Liver (tissue), 9 donors: ENCODE data around the gene RNF141. TPM values are rescaled to one million over a fixed set of nuclear protein-coding genes. Genes with fewer than 3 reads are reported as not detected.

Source experiments
- DNase-seq: peaks from one replicate; pipeline ENCODE4 v3.0.0-alpha.2; 2017; ENCODE audit warnings: low spot score
- H3K27ac ChIP-seq, 2 donors: one replicate each; pipeline ENCODE4 v1.7.0; 2013; ENCODE audit warnings: inconsistent platforms in 2 of 2, low read length in 2 of 2, control low read depth in 1 of 2, low read depth in 1 of 2, mild to moderate bottlenecking in 1 of 2
- H3K27me3 ChIP-seq, 4 donors: one replicate each; pipeline versions ENCODE4 v1.6.1 to v1.7.0; 2013; ENCODE audit warnings: low read length in 3 of 4, inconsistent platforms in 1 of 4, mild to moderate bottlenecking in 1 of 4, moderate library complexity in 1 of 4; ENCODE audit not compliant: control insufficient read depth in 4 of 4, insufficient read depth in 4 of 4
- H3K36me3 ChIP-seq, 4 donors: one replicate each; pipeline versions ENCODE4 v1.6.1 to v1.7.0; 2013; ENCODE audit warnings: low read length in 3 of 4, mild to moderate bottlenecking in 3 of 4, low read depth in 1 of 4, moderate library complexity in 1 of 4; ENCODE audit not compliant: control insufficient read depth in 4 of 4, insufficient read depth in 3 of 4
- H3K4me1 ChIP-seq, 4 donors: one replicate each; pipeline versions ENCODE4 v1.6.1 to v1.7.0; 2013; ENCODE audit warnings: low read length in 3 of 4, mild to moderate bottlenecking in 3 of 4, moderate library complexity in 1 of 4; ENCODE audit not compliant: control insufficient read depth in 4 of 4, insufficient read depth in 4 of 4
- H3K4me3 ChIP-seq, 3 donors: one replicate each; pipeline versions ENCODE4 v1.6.1 to v1.7.0; 2013; ENCODE audit warnings: low read length in 3 of 3, control low read depth in 1 of 3, low read depth in 1 of 3, mild to moderate bottlenecking in 1 of 3
- H3K9ac ChIP-seq, 2 donors: one replicate each; pipeline ENCODE4 v1.7.0; 2013; ENCODE audit warnings: low read length in 2 of 2, mild to moderate bottlenecking in 2 of 2, moderate library complexity in 2 of 2, control low read depth in 1 of 2, low read depth in 1 of 2
- H3K9me3 ChIP-seq, 4 donors: one replicate each; pipeline versions ENCODE4 v1.6.1 to v1.7.0; 2013; ENCODE audit warnings: low read length in 3 of 4; ENCODE audit not compliant: control insufficient read depth in 4 of 4
- ATF3 ChIP-seq: IDR thresholded peaks from 2 replicates; pipeline ENCODE4 v1.6.1; 2016; ENCODE audit warnings: antibody characterized with exemption
- CTCF ChIP-seq: fragments of 150-350 bp; IDR thresholded peaks from 2 replicates; pipeline ENCODE4 v1.5.1; 2017; ENCODE audit warnings: improper control_type of control experiment, low read depth, low read length; ENCODE audit not compliant: missing input control
- EGR1 ChIP-seq, 2 donors: IDR thresholded peaks; 2 replicates each; pipeline ENCODE4 v1.6.1; 2016 to 2018; ENCODE audit warnings: antibody characterized with exemption in 2 of 2, low read depth in 2 of 2
- FOXA1 ChIP-seq: IDR thresholded peaks from 2 replicates; pipeline ENCODE4 v1.6.1; 2016; ENCODE audit warnings: antibody characterized with exemption
- FOXA2 ChIP-seq: IDR thresholded peaks from 2 replicates; pipeline ENCODE4 v1.6.1; 2016; ENCODE audit warnings: antibody characterized with exemption
- GABPA ChIP-seq, 2 donors: IDR thresholded peaks in 1 of 2; conservative IDR thresholded peaks in 1 of 2; 2 replicates each; pipeline ENCODE4 v1.6.1; 2016; ENCODE audit warnings: antibody characterized with exemption in 2 of 2, mild to moderate bottlenecking in 1 of 2, moderate library complexity in 1 of 2
- HNF4A ChIP-seq, 2 donors: conservative IDR thresholded peaks; 2 replicates each; pipeline ENCODE4 v1.6.1; 2016; ENCODE audit warnings: antibody characterized with exemption in 2 of 2, mild to moderate bottlenecking in 2 of 2
- HNF4G ChIP-seq: IDR thresholded peaks from 2 replicates; pipeline ENCODE4 v1.6.1; 2016; ENCODE audit warnings: antibody characterized with exemption
- JUND ChIP-seq, 2 donors: IDR thresholded peaks; 2 replicates each; pipeline ENCODE4 v1.6.1; 2016; ENCODE audit warnings: antibody characterized with exemption in 2 of 2
- MAX ChIP-seq: IDR thresholded peaks from 2 replicates; pipeline ENCODE4 v1.6.1; 2016; ENCODE audit warnings: antibody characterized with exemption
- NR2F2 ChIP-seq: IDR thresholded peaks from 2 replicates; pipeline ENCODE4 v1.6.1; 2016; ENCODE audit warnings: antibody characterized with exemption
- RAD21 ChIP-seq, 2 donors: IDR thresholded peaks; 2 replicates each; pipeline ENCODE4 v1.6.1; 2016; ENCODE audit warnings: antibody characterized with exemption in 2 of 2, mild to moderate bottlenecking in 2 of 2
- REST ChIP-seq: IDR thresholded peaks from 2 replicates; pipeline ENCODE4 v1.6.1; 2016; ENCODE audit warnings: antibody characterized with exemption, mild to moderate bottlenecking
- RXRA ChIP-seq, 2 donors: IDR thresholded peaks; 2 replicates each; pipeline ENCODE4 v1.6.1; 2017 to 2018; ENCODE audit warnings: antibody characterized with exemption in 2 of 2, mild to moderate bottlenecking in 1 of 2
- SP1 ChIP-seq: IDR thresholded peaks from 2 replicates; pipeline ENCODE4 v1.6.1; 2018; ENCODE audit warnings: antibody characterized with exemption, mild to moderate bottlenecking
- TAF1 ChIP-seq: conservative IDR thresholded peaks from 2 replicates; pipeline ENCODE4 v1.6.1; 2016; ENCODE audit warnings: antibody characterized with exemption, mild to moderate bottlenecking
- YY1 ChIP-seq: IDR thresholded peaks from 2 replicates; pipeline ENCODE4 v1.6.1; 2016; ENCODE audit warnings: antibody characterized with exemption, mild to moderate bottlenecking
- ZBTB33 ChIP-seq: IDR thresholded peaks from 2 replicates; pipeline ENCODE4 v1.6.1; 2016; ENCODE audit warnings: antibody characterized with exemption
- WGBS: extraction: QIAGEN DNeasy Blood & Tissue Kit; methylation state at CpG from one replicate; pipeline ENCODE4 v1.1.7; 2013; 5-methylcytosine and 5-hydroxymethylcytosine counted together
- polyA plus RNA-seq, 2 donors: library from polyadenylated mRNA; stranded (reverse) in 1 of 2; unstranded in 1 of 2; fragments of 200-250 nt in 1 of 2; fragments of >200 nt in 1 of 2; fragmentation: Nextera tagmentation in 1 of 2; extraction: Ambion mirVana in 1 of 2; gene quantifications; one replicate each; pipeline versions ENCODE4 v1.2.1 to v1.2.3, GENCODE V29; 2013 to 2015
- total RNA-seq, 2 donors: library from RNA; depleted of rRNA; stranded (reverse); fragments of >200 nt; gene quantifications; one replicate each; pipeline ENCODE4 v1.2.3, GENCODE V29; 2014
- donor health status: healthy.
- donor health status: healthy.
- donor health status: healthy.
- donor health status: healthy.
- donor health status: healthy.

Gene RNF141
- total and polyA plus RNA-seq, 4 donors, result 6.9 to 14.6 (median 13.0) TPM

GRCh38 chr11:10494636-10495463, 46.1 kb downstream of the RNF141 start:
- 92% methylated on average over 14 of the region's 14 CpGs for WGBS
- Histone ChIP-seq H3K9ac (no peak overlapping the region), H3K4me3 (no peak overlapping the region), H3K27ac (no peak overlapping the region), H3K36me3 (peaks cover 0 to 3% (median 0%) of the 10 kb centered on the region in 4 donors), H3K9me3 (no peaks in the 10 kb centered on the region), H3K27me3 (no peaks in the 10 kb centered on the region), H3K4me1 (peaks cover 0 to 2% (median 0%) of the 10 kb centered on the region in 4 donors)
- TF ChIP-seq REST (no peak), RAD21 (IDR thresholded peaks at IDR 0.05) (no peak), ZBTB33 (no peak), ATF3 (no peak), TAF1 (no peak), MAX (no peak), NR2F2 (no peak), CTCF (no peak), HNF4G (no peak), FOXA2 (no peak), EGR1 (IDR thresholded peaks at IDR 0.05; ENCODE audit: low read depth in 2 of 2) (no peak), YY1 (no peak), JUND (IDR thresholded peaks at IDR 0.05) (no peak), FOXA1 (no peak), RXRA (IDR thresholded peaks at IDR 0.05) (no peak), SP1 (no peak), GABPA (IDR thresholded peaks at IDR 0.05 in 1 of 2, conservative IDR thresholded peaks at IDR 0.05 in 1 of 2) (no peak), HNF4A (conservative IDR thresholded peaks at IDR 0.05) (no peak)
- peak; percentile 20 for DNase-seq
